SK-N-SH (cell line): ENCODE measurements around the gene OR51B6. TPM values are rescaled to one million over a fixed set of nuclear protein-coding genes. Genes with fewer than 3 reads are reported as not detected.
"Not testable (repeated sequence)": the region's sequence is repeated elsewhere in the genome, so short reads cannot be mapped to it uniquely, and the experiment has no call there.

Source experiments
- CTCF ChIA-PET: fragments of 300-600, 350-600 bp; formaldehyde crosslinking; extraction: SDS; loops from one replicate; lab custom pipeline; 2021; lab: Yijun Ruan, JAX
- POLR2A ChIA-PET: fragments of 350-600 bp; sonication (Branson Sonifier 250); formaldehyde crosslinking; extraction: SDS; loops from one replicate; lab custom pipeline; 2020; ENCODE audit warnings: antibody characterized with exemption, inconsistent platforms; lab: Yijun Ruan, JAX
- DNase-seq: peaks from one replicate; pipeline ENCODE4 v3.0.0; 2012
- H2AFZ ChIP-seq: fragments of 200-600 bp; sonication (generic); 2 replicates; pipeline ENCODE4 v1.8.1; 2016; ENCODE audit warnings: antibody characterized with exemption, mild to moderate bottlenecking, low read depth
- H3F3A ChIP-seq: fragments of 200-600 bp; sonication (generic); replicated peaks from 2 replicates; pipeline ENCODE3; 2016; ENCODE audit warnings: antibody characterized with exemption, mild to moderate bottlenecking; ENCODE audit not compliant: insufficient read depth
- H3K27ac ChIP-seq, 2 experiments: fragments of 200-500 bp in 1 of 2; fragments of 200-600 bp in 1 of 2; sonication (Bioruptor generic) in 1 of 2; sonication (generic), shearing (Covaris generic) in 1 of 2; 2 replicates each; pipeline versions ENCODE4 v1.5.1 to v1.6.1; 2014 to 2016; ENCODE audit warnings: low read depth in 2 of 2, inconsistent platforms in 1 of 2, low read length in 1 of 2, mild to moderate bottlenecking in 1 of 2, mixed read lengths in 1 of 2
- H3K27me3 ChIP-seq: fragments of 200-600 bp; sonication (generic), shearing (Covaris generic); 2 replicates; pipeline ENCODE4 v1.6.1; 2016; ENCODE audit warnings: mixed run types; ENCODE audit not compliant: insufficient read depth
- H3K36me3 ChIP-seq, 2 experiments: fragments of 200-500 bp in 1 of 2; fragments of 200-600 bp in 1 of 2; sonication (Bioruptor generic) in 1 of 2; sonication (generic) in 1 of 2; replicated peaks in 1 of 2; 2 replicates each; pipeline versions ENCODE3 to v1.5.1; 2014 to 2016; ENCODE audit warnings: low read length in 1 of 2, mild to moderate bottlenecking in 1 of 2; ENCODE audit not compliant: insufficient read depth in 2 of 2, control insufficient read depth in 1 of 2
- H3K4me1 ChIP-seq, 2 experiments: fragments of 200-500 bp in 1 of 2; fragments of 200-600 bp in 1 of 2; sonication (Bioruptor generic) in 1 of 2; sonication (generic), shearing (Covaris generic) in 1 of 2; 2 replicates each; pipeline versions ENCODE4 v1.5.1 to v1.6.1; 2014 to 2016; ENCODE audit warnings: low read depth in 1 of 2, low read length in 1 of 2, mixed run types in 1 of 2; ENCODE audit not compliant: insufficient read depth in 2 of 2, control insufficient read depth in 1 of 2
- H3K4me2 ChIP-seq: fragments of 200-600 bp; sonication (generic), shearing (Covaris generic); 2 replicates; pipeline ENCODE4 v1.6.1; 2017; ENCODE audit warnings: mixed run types
- H3K4me3 ChIP-seq, 2 experiments: fragments of 200-500 bp in 1 of 2; fragments of 200-600 bp in 1 of 2; sonication (Bioruptor generic) in 1 of 2; sonication (generic), shearing (Covaris generic) in 1 of 2; 2 replicates each; pipeline versions ENCODE4 v1.5.1 to v1.8.1; 2014 to 2016; ENCODE audit warnings: low read depth in 2 of 2, inconsistent platforms in 1 of 2, low read length in 1 of 2, mild to moderate bottlenecking in 1 of 2, mixed read lengths in 1 of 2, moderate library complexity in 1 of 2
- H3K79me2 ChIP-seq: fragments of 200-600 bp; sonication (generic); 2 replicates; pipeline ENCODE4 v1.8.1; 2017; ENCODE audit warnings: mild to moderate bottlenecking; ENCODE audit not compliant: insufficient read depth
- H3K9ac ChIP-seq: fragments of 200-600 bp; sonication (generic); 2 replicates; pipeline ENCODE4 v1.6.1; 2017; ENCODE audit warnings: mixed run types
- H3K9me2 ChIP-seq: fragments of 200-600 bp; sonication (generic); 2 replicates; pipeline ENCODE4 v1.6.1; 2017; ENCODE audit warnings: mixed run types
- H3K9me3 ChIP-seq: fragments of 200-600 bp; sonication (generic); 2 replicates; pipeline ENCODE4 v1.6.1; 2017; ENCODE audit warnings: mixed run types, mild to moderate bottlenecking, moderate library complexity
- H4K20me1 ChIP-seq: fragments of 200-600 bp; sonication (generic); 2 replicates; pipeline ENCODE4 v1.6.1; 2017; ENCODE audit warnings: mild to moderate bottlenecking, mixed run types; ENCODE audit not compliant: insufficient read depth
- EP300 ChIP-seq, 2 experiments: IDR thresholded peaks; 2 replicates each; pipeline versions ENCODE4 v1.4.0 to v1.6.1; 2012; ENCODE audit warnings: borderline replicate concordance in 1 of 2, low read depth in 1 of 2, low read length in 1 of 2
- FOSL2 ChIP-seq: IDR thresholded peaks from 2 replicates; pipeline ENCODE4 v1.4.0; 2012; ENCODE audit warnings: low read depth, mild to moderate bottlenecking, moderate library complexity, borderline replicate concordance
- FOXJ3 ChIP-seq: sonication (generic); formaldehyde crosslinking; IDR thresholded peaks from 2 replicates; pipeline ENCODE4 v1.5.1; 2020; ENCODE audit warnings: mild to moderate bottlenecking, missing genetic modification reagents
- JUND ChIP-seq: IDR thresholded peaks from 2 replicates; pipeline ENCODE4 v1.4.0; 2012
- NFIC ChIP-seq: IDR thresholded peaks from 2 replicates; pipeline ENCODE4 v1.4.0; 2012; ENCODE audit warnings: borderline replicate concordance
- PBX3 ChIP-seq: IDR thresholded peaks from 2 replicates; pipeline ENCODE4; 2012
- RFX5 ChIP-seq: IDR thresholded peaks from 2 replicates; pipeline ENCODE4 v1.6.1; 2012; ENCODE audit warnings: mild to moderate bottlenecking, improper control_type of control experiment, low read length
- RXRA ChIP-seq: IDR thresholded peaks from 2 replicates; pipeline ENCODE4 v1.4.0; 2012; ENCODE audit warnings: low read depth, mild to moderate bottlenecking, borderline replicate concordance
- TAF1 ChIP-seq: IDR thresholded peaks from 2 replicates; pipeline ENCODE4 v1.6.1; 2012; ENCODE audit warnings: low read depth, mild to moderate bottlenecking, low read length, moderate library complexity, borderline replicate concordance
- TCF12 ChIP-seq: IDR thresholded peaks from 2 replicates; pipeline ENCODE4 v1.4.0; 2012
- TEAD4 ChIP-seq: IDR thresholded peaks from 2 replicates; pipeline ENCODE4 v1.4.0; 2012; ENCODE audit warnings: mild to moderate bottlenecking, borderline replicate concordance; ENCODE audit not compliant: insufficient read depth
- ZBTB33 ChIP-seq: IDR thresholded peaks from 2 replicates; pipeline ENCODE4 v1.4.0; 2012; ENCODE audit warnings: low read depth, borderline replicate concordance
- WGBS: methylation state at CpG from one replicate; pipeline ENCODE4 v1.1.6; 2017; ENCODE audit warnings: low lambda C conversion rate; 5-methylcytosine and 5-hydroxymethylcytosine counted together
- polyA plus RNA-seq, 3 experiments: library from polyadenylated mRNA; depleted of rRNA; stranded (reverse); fragments of >200 nt; gene quantifications; 2 replicates each; pipeline ENCODE4 v1.2.3, GENCODE V29; 2012
- TF ChIP-seq, protein P1 (sequence below): fragments of 150-350 bp; IDR thresholded peaks from 2 replicates; pipeline ENCODE4 v1.6.1; 2016; ENCODE audit warnings: mild to moderate bottlenecking, low read depth, low read length
- TF ChIP-seq, protein P2 (sequence below): fragments of 200-600 bp; sonication (generic); IDR thresholded peaks from 2 replicates; pipeline ENCODE4 v1.6.1; 2017; ENCODE audit warnings: antibody characterized with exemption, mild to moderate bottlenecking, moderate library complexity

Gene OR51B6
- polyA plus RNA-seq, 1 of the 3 experiments (the other 2 are of a cell fraction): not detected

GRCh38 chr11:5364214-5364613 is 12.9 kb downstream of the OR51B6 start:
- H3K79me2 ChIP-seq: no peaks in the 10 kb centered on the region
- H3K9me2 ChIP-seq: no peaks in the 10 kb centered on the region
- no peak overlapping the region for H3K4me3 ChIP-seq
- H2AFZ ChIP-seq: no peak overlapping the region
- TF ChIP-seq TEAD4 (peak; percentile 88), JUND (peak; percentile 63), FOSL2 (peak; percentile 72; the same call in 1 of the 2 replicates), RFX5 (no peak), ZBTB33 (no peak), RXRA (peak; percentile 82), PBX3 (peak; percentile 74), EP300 (IDR thresholded peaks at IDR 0.05; ENCODE audit: borderline replicate concordance in 1 of 2, low read depth in 1 of 2, low read length in 1 of 2) (peak in 1 of 2 experiments; percentile 77; a peak in 2 of 4 replicates), TAF1 (no peak), NFIC (peak; percentile 76), TCF12 (peak; percentile 62; the same call in 1 of the 2 replicates), FOXJ3 (CRISPR knock-in tag) (no peak)
- TF ChIP-seq, protein P1, sequence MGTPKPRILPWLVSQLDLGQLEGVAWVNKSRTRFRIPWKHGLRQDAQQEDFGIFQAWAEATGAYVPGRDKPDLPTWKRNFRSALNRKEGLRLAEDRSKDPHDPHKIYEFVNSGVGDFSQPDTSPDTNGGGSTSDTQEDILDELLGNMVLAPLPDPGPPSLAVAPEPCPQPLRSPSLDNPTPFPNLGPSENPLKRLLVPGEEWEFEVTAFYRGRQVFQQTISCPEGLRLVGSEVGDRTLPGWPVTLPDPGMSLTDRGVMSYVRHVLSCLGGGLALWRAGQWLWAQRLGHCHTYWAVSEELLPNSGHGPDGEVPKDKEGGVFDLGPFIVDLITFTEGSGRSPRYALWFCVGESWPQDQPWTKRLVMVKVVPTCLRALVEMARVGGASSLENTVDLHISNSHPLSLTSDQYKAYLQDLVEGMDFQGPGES: no peak
- H3K27me3 ChIP-seq: no peaks in the 10 kb centered on the region
- peaks cover 0 to 15% of the 10 kb centered on the region in 2 experiments; a peak in 1 of 4 replicates for H3K4me1 ChIP-seq
- POLR2A ChIA-PET: no interaction called here
- WGBS: 0% methylated on average over 2 of the region's 2 CpGs
- peak overlapping the region in 1 of 2 experiments; percentile 43; a peak in 1 of 4 replicates for H3K27ac ChIP-seq
- no peak overlapping the region for H3K4me2 ChIP-seq
- CTCF ChIA-PET: interaction anchor here (1.5 kb wide), 1 partner anchor 527 kb away, joined by 3 read pairs; no protein-coding TSS in a partner anchor
- no peaks in the 10 kb centered on the region for H3K9me3 ChIP-seq
- no peak for DNase-seq
- H3K9ac ChIP-seq: no peak overlapping the region
- H3F3A ChIP-seq: peaks cover 27% of the 10 kb centered on the region
- H4K20me1 ChIP-seq: no peaks in the 10 kb centered on the region
- H3K36me3 ChIP-seq: no peaks in the 10 kb centered on the region

- H3K36me3 ChIP-seq, H3K9ac ChIP-seq, H3K9me3 ChIP-seq, H3K4me3 ChIP-seq, H4K20me1 ChIP-seq, H2AFZ ChIP-seq, H3K79me2 ChIP-seq, H3K9me2 ChIP-seq, H3K27me3 ChIP-seq, DNase-seq, CTCF ChIA-PET, POLR2A ChIA-PET: not testable (repeated sequence)
- Histone ChIP-seq H3F3A (peaks cover 27% of the 10 kb centered on the region), H3K27ac (peak overlapping the region in 1 of 2 experiments; percentile 73; a peak in 1 of 4 replicates), H3K4me1 (peaks cover 0 to 15% of the 10 kb centered on the region in 2 experiments; a peak in 1 of 4 replicates), H3K4me2 (peak overlapping the region; percentile 49)
- WGBS: 20% methylated on average over 6 of the region's 6 CpGs
- TF ChIP-seq, protein P2, sequence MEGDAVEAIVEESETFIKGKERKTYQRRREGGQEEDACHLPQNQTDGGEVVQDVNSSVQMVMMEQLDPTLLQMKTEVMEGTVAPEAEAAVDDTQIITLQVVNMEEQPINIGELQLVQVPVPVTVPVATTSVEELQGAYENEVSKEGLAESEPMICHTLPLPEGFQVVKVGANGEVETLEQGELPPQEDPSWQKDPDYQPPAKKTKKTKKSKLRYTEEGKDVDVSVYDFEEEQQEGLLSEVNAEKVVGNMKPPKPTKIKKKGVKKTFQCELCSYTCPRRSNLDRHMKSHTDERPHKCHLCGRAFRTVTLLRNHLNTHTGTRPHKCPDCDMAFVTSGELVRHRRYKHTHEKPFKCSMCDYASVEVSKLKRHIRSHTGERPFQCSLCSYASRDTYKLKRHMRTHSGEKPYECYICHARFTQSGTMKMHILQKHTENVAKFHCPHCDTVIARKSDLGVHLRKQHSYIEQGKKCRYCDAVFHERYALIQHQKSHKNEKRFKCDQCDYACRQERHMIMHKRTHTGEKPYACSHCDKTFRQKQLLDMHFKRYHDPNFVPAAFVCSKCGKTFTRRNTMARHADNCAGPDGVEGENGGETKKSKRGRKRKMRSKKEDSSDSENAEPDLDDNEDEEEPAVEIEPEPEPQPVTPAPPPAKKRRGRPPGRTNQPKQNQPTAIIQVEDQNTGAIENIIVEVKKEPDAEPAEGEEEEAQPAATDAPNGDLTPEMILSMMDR: peak; percentile 27; the same call in 1 of the 2 replicates
Observed at GRCh38 chr11:5366365-5366764, 15.1 kb downstream of the OR51B6 start.
